Left kidney (tissue), 1 donor: ENCODE measurements around the gene ATL1. TPM values are rescaled to one million over a fixed set of nuclear protein-coding genes. Genes with fewer than 3 reads are reported as not detected.

Experiments
- polyA plus RNA-seq: library from polyadenylated mRNA; unstranded; fragments of 120-200 nt; gene quantifications from one replicate; pipeline ENCODE4 v1.2.1, GENCODE V29; 2013; ENCODE audit not compliant: insufficient read length

The ATL1 gene
- polyA plus RNA-seq, 1 donor = 8.4 TPM

Other genes starting within 250 kb of the ATL1 start
- gene L2HGDH, start 247.9 kb upstream of the ATL1 start, polyA plus RNA-seq = 12.6 TPM
- 33.1 TPM for gene DMAC2L, start 247.8 kb upstream of the ATL1 start, polyA plus RNA-seq
- gene CDKL1, start 163.3 kb upstream of the ATL1 start, polyA plus RNA-seq = 8.6 TPM
- 66.2 TPM for gene MAP4K5, start 27.6 kb upstream of the ATL1 start, polyA plus RNA-seq
- gene SAV1, start 108.2 kb downstream of the ATL1 start, polyA plus RNA-seq = 38.8 TPM